ENCODE results near the gene POU2F3.

POU2F3 gene

GRCh38 chr11:120256779-120257178 lies 16.8 kb downstream of the POU2F3 start:
- H3K27ac ChIP-seq, result no peak overlapping the region
- TF ChIP-seq ZFX (IDR thresholded peaks at IDR 0.05), result no peak
- TF ChIP-seq CTCF (conservative IDR thresholded peaks at IDR 0.05), result no peak

DNA sequence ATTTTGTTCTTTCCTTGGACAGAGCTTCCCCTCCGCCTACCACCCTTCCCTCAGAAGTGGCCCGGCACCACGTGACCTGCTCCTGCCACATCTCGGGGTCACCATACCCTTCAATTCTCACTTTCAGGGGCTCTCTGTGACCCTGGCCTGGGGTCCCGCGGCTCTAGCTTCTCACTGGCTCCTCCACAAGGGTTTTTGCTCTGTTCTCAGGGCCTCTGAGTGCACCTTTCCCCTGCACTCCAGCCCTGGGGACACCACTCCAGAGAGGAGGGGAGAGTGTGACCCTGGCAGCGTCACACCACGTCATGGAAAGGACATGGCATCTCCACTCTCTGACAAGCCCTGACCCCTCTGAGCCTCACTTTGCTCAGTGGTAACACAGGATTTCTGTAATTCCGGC lies 17.4 kb downstream of the POU2F3 start:
- TF ChIP-seq CTCF (conservative IDR thresholded peaks at IDR 0.05) (no peak), ZFX (IDR thresholded peaks at IDR 0.05) (no peak)
- no peak overlapping the region for H3K27ac ChIP-seq

DNA sequence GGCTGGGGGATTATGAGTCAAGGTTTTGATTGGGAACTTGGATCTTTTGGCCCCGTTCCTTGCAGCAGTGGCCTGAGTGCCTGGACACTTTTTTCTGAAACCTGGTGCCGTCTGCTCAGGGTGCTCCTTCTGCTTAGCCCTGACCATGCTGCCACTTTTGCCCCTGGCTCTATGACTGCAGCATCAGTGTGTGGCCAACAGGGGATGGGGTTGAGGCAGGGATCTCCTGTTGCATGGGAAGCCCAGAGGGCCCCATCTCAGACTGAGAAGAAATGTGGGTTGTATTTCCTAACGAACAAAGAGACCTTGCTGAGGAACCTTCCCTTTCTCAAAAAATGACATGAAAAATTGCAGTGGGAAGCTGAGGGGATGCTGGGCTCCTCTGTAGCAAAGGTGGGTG lies 18.7 kb downstream of the POU2F3 start:
- no peak overlapping the region for H3K27ac ChIP-seq
- no peak for TF ChIP-seq CTCF (conservative IDR thresholded peaks at IDR 0.05)
- no peak for TF ChIP-seq ZFX (IDR thresholded peaks at IDR 0.05)

DNA sequence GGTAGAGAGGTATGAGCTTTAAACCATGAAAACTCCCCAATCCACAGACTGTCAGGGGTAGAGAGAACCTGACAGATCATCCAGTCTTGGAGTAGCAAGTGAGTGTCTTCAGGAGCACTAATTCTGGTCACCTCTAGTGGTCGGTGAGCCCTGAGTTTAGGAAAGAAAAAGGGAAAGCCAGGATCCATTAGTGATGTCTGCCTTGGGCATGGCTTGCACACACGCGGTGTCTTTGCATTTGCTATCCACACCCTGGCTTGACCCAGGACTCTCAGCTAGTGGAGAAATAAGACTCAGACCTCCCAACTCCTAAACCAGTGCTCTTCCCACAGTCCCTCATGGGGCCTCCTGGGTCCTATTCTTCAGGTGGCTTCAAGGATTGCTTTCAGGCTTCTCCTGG lies 19.3 kb downstream of the POU2F3 start:
- H3K27ac ChIP-seq, result no peak overlapping the region
- TF ChIP-seq CTCF (conservative IDR thresholded peaks at IDR 0.05) (no peak), ZFX (IDR thresholded peaks at IDR 0.05) (no peak)

DNA sequence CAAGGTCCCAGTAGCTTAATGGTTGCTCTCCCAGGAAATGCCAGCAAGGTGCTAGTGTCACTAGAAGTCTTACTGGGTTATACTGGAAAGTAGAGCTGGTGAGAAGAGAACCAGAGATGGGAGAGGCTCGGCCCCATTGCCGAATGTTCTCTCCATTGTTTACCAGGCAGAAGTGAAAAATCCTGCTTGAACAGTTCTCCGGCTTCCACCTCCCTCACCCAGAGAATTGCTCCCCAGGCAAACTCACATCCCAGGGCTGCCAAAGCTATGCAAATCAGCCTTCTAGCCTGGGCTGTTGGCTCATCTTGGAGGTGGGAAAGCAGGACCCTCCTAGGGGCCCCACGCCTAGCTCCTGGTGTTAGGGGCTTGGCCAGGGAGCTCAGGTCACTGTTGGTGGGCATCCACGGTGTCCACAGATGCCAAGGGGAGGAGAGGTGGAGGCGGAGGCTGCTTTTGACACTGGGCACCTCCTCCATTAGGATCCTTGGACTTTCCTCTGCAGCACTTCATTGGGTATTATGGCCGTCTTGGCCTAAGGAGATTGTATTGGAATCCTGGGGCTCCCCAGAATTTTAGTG lies 20.1 kb downstream of the POU2F3 start:
- TF ChIP-seq ZFX (IDR thresholded peaks at IDR 0.05) (no peak), CTCF (conservative IDR thresholded peaks at IDR 0.05) (no peak)
- H3K27ac ChIP-seq, result no peak overlapping the region

GRCh38 chr11:120260616-120261015 lies 20.7 kb downstream of the POU2F3 start:
- no peak overlapping the region for H3K27ac ChIP-seq
- TF ChIP-seq CTCF (conservative IDR thresholded peaks at IDR 0.05) (no peak), ZFX (IDR thresholded peaks at IDR 0.05) (no peak)

GRCh38 chr11:120261321-120261720 lies 21.4 kb downstream of the POU2F3 start:
- TF ChIP-seq CTCF (conservative IDR thresholded peaks at IDR 0.05) (no peak), ZFX (IDR thresholded peaks at IDR 0.05) (no peak)
- no peak overlapping the region for H3K27ac ChIP-seq

Measured in C4-2B (cell line).